Esophagus squamous epithelium (tissue), 4 donors: ENCODE data around the gene REV3L.

Source experiments
- CTCF ChIP-seq, 6 experiments: fragments of 450-650 bp in 4 of 6; fragments of 200-600 bp in 2 of 6; sonication (generic) in 2 of 6; IDR thresholded peaks; one replicate each; pipeline ENCODE4 v1.5.1; 2016 to 2019; ENCODE audit warnings: antibody characterized with exemption in 6 of 6, mild to moderate bottlenecking in 4 of 6, moderate library complexity in 4 of 6
- POLR2A ChIP-seq, 4 donors: fragments of 450-650 bp; IDR thresholded peaks; one replicate each; pipeline ENCODE4 v1.6.1; 2017; ENCODE audit warnings: antibody characterized with exemption in 4 of 4, mild to moderate bottlenecking in 4 of 4, moderate library complexity in 3 of 4

- no peak for TF ChIP-seq CTCF (IDR thresholded peaks at IDR 0.05)
- no peak for TF ChIP-seq POLR2A (IDR thresholded peaks at IDR 0.05)
These were observed 135.4 kb downstream of the REV3L start for GRCh38 chr6:111347589-111347988.
